ENCODE measurements around the gene PLPP3.

DNA sequence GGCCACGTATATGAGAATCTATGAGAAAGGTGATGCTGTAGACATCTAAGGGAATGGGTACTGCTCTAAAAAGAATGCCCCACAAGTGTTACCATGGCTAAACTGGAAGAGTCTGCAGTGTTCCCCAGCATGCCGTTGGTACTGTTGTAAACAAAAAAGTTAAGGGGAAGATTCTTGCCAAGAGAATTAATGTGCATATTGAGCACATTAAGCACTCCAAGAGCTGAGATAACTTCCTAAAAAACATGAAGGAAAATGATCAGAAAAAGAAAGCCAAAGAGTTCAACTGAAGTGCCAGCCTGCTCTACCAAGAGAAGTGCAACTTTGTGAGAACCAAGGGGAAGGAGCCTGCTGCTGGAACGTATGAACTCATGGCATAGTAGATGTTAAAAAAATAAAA is 40.8 kb downstream of the PLPP3 start:
- TF ChIP-seq, protein P1, sequence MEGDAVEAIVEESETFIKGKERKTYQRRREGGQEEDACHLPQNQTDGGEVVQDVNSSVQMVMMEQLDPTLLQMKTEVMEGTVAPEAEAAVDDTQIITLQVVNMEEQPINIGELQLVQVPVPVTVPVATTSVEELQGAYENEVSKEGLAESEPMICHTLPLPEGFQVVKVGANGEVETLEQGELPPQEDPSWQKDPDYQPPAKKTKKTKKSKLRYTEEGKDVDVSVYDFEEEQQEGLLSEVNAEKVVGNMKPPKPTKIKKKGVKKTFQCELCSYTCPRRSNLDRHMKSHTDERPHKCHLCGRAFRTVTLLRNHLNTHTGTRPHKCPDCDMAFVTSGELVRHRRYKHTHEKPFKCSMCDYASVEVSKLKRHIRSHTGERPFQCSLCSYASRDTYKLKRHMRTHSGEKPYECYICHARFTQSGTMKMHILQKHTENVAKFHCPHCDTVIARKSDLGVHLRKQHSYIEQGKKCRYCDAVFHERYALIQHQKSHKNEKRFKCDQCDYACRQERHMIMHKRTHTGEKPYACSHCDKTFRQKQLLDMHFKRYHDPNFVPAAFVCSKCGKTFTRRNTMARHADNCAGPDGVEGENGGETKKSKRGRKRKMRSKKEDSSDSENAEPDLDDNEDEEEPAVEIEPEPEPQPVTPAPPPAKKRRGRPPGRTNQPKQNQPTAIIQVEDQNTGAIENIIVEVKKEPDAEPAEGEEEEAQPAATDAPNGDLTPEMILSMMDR (IDR thresholded peaks at IDR 0.05) = no peak
- TF ChIP-seq POLR2A (IDR thresholded peaks at IDR 0.05) = no peak

Measured in prostate gland (tissue), 2 donors.